Karpas-422 (cell line): ENCODE measurements around the gene GPC6. TPM values are rescaled to one million over a fixed set of nuclear protein-coding genes. Genes with fewer than 3 reads are reported as not detected.

Source experiments
- DNase-seq: peaks from one replicate; pipeline ENCODE4 v3.0.0-alpha.2; 2015
- H2AFZ ChIP-seq: fragments of 200-600 bp; sonication (generic); 2 replicates; pipeline ENCODE4 v1.6.1; 2014; ENCODE audit warnings: antibody characterized with exemption, low read length, mixed read lengths
- H3K27ac ChIP-seq: fragments of 200-600 bp; sonication (generic); 2 replicates; pipeline ENCODE4 v1.5.1; 2014; ENCODE audit warnings: mild to moderate bottlenecking, low read length, moderate library complexity
- H3K27me3 ChIP-seq: fragments of 200-600 bp; sonication (generic); 2 replicates; pipeline ENCODE4 v1.6.1; 2014; ENCODE audit warnings: low read length, mixed read lengths
- H3K36me3 ChIP-seq: fragments of 200-600 bp; sonication (generic); 2 replicates; pipeline ENCODE4 v1.6.1; 2014; ENCODE audit warnings: low read length, mixed read lengths; ENCODE audit not compliant: insufficient read depth
- H3K4me1 ChIP-seq: fragments of 200-600 bp; sonication (generic); 2 replicates; pipeline ENCODE4 v1.6.1; 2014; ENCODE audit warnings: mild to moderate bottlenecking, low read length, mixed read lengths
- H3K4me2 ChIP-seq: fragments of 200-600 bp; sonication (generic); 2 replicates; pipeline ENCODE4 v1.6.1; 2014; ENCODE audit warnings: low read length, low read depth, mild to moderate bottlenecking; ENCODE audit not compliant: poor library complexity, severe bottlenecking
- H3K4me3 ChIP-seq: fragments of 200-600 bp; sonication (generic); 2 replicates; pipeline ENCODE4 v1.5.1; 2014; ENCODE audit warnings: mild to moderate bottlenecking, antibody characterized with exemption, low read length, mixed read lengths
- H3K79me2 ChIP-seq: fragments of 200-600 bp; sonication (generic); 2 replicates; pipeline ENCODE4 v1.6.1; 2014; ENCODE audit warnings: mild to moderate bottlenecking, low read length, mixed read lengths
- H3K9ac ChIP-seq: fragments of 200-600 bp; sonication (generic); 2 replicates; pipeline ENCODE4 v1.6.0; 2014; ENCODE audit warnings: low read length
- H3K9me2 ChIP-seq: fragments of 200-600 bp; sonication (generic), shearing (Covaris generic); replicated peaks from 2 replicates; pipeline ENCODE4 v1.6.0; 2014; ENCODE audit warnings: mild to moderate bottlenecking, low read length, moderate library complexity; ENCODE audit not compliant: insufficient read depth
- H3K9me3 ChIP-seq: fragments of 300-700, 200-600 bp; sonication (generic); 2 replicates; pipeline ENCODE4 v1.6.1; 2014; ENCODE audit warnings: low read length, mixed read lengths
- H4K20me1 ChIP-seq: fragments of 200-600 bp; sonication (generic); 2 replicates; pipeline ENCODE4 v1.6.1; 2014; ENCODE audit warnings: mild to moderate bottlenecking, antibody characterized with exemption, low read length, low read depth; ENCODE audit not compliant: insufficient read depth
- total RNA-seq: library from RNA; depleted of rRNA; stranded (reverse); fragments of >200 nt; shearing (Covaris generic); gene quantifications from 2 replicates; pipeline ENCODE4 v1.2.3, GENCODE V29; 2014; ENCODE audit warnings: low replicate concordance

The GPC6 gene
- total RNA-seq, 1 experiment from 2014 or later = not detected

- H3K36me3 ChIP-seq = no peaks in the 10 kb centered on the region
- no peak overlapping the region for H3K4me3 ChIP-seq
- H3K4me1 ChIP-seq = no peaks in the 10 kb centered on the region
- H3K79me2 ChIP-seq = no peaks in the 10 kb centered on the region
- no peak for DNase-seq
- H3K4me2 ChIP-seq = no peak overlapping the region
- H4K20me1 ChIP-seq = no peaks in the 10 kb centered on the region
- H3K9me2 ChIP-seq = no peaks in the 10 kb centered on the region
- H3K9ac ChIP-seq = no peak overlapping the region
- H3K27me3 ChIP-seq = no peaks in the 10 kb centered on the region
- no peak overlapping the region for H2AFZ ChIP-seq
- H3K27ac ChIP-seq = no peak overlapping the region
- peaks cover 32% of the 10 kb centered on the region for H3K9me3 ChIP-seq
Observed at GRCh38 chr13:93234459-93234858, 7.9 kb downstream of the GPC6 start.

- no peak overlapping the region for H3K27ac ChIP-seq
- no peaks in the 10 kb centered on the region for H3K9me2 ChIP-seq
- no peak overlapping the region for H2AFZ ChIP-seq
- H3K36me3 ChIP-seq = no peaks in the 10 kb centered on the region
- H3K79me2 ChIP-seq = no peaks in the 10 kb centered on the region
- DNase-seq = no peak
- no peak overlapping the region for H3K4me2 ChIP-seq
- no peak overlapping the region for H3K4me3 ChIP-seq
- H3K9ac ChIP-seq = no peak overlapping the region
- peaks cover 28% of the 10 kb centered on the region for H3K9me3 ChIP-seq
- no peaks in the 10 kb centered on the region for H3K4me1 ChIP-seq
- no peaks in the 10 kb centered on the region for H4K20me1 ChIP-seq
- no peaks in the 10 kb centered on the region for H3K27me3 ChIP-seq
Observed at GRCh38 chr13:93235258-93236015, 8.8 kb downstream of the GPC6 start.

GRCh38 chr13:93238711-93239110 is 12.1 kb downstream of the GPC6 start:
- H3K4me3 ChIP-seq = no peak overlapping the region
- H3K27ac ChIP-seq = no peak overlapping the region
- H3K9me3 ChIP-seq = peaks cover 33% of the 10 kb centered on the region
- no peaks in the 10 kb centered on the region for H3K9me2 ChIP-seq
- no peaks in the 10 kb centered on the region for H4K20me1 ChIP-seq
- DNase-seq = no peak
- H3K27me3 ChIP-seq = no peaks in the 10 kb centered on the region
- H3K4me2 ChIP-seq = no peak overlapping the region
- H3K9ac ChIP-seq = no peak overlapping the region
- H3K4me1 ChIP-seq = no peaks in the 10 kb centered on the region
- no peaks in the 10 kb centered on the region for H3K36me3 ChIP-seq
- no peaks in the 10 kb centered on the region for H3K79me2 ChIP-seq
- no peak overlapping the region for H2AFZ ChIP-seq

- Histone ChIP-seq H3K9me3 (peaks cover 31% of the 10 kb centered on the region), H3K4me1 (no peaks in the 10 kb centered on the region), H3K4me2 (no peak overlapping the region), H3K79me2 (no peaks in the 10 kb centered on the region), H2AFZ (no peak overlapping the region), H3K9ac (no peak overlapping the region), H3K36me3 (no peaks in the 10 kb centered on the region), H3K27ac (no peak overlapping the region), H3K27me3 (no peaks in the 10 kb centered on the region), H4K20me1 (no peaks in the 10 kb centered on the region), H3K9me2 (no peaks in the 10 kb centered on the region), H3K4me3 (no peak overlapping the region)
- DNase-seq = no peak
Observed at GRCh38 chr13:93243375-93244063, 16.9 kb downstream of the GPC6 start.

GRCh38 chr13:93244141-93244917 is 17.7 kb downstream of the GPC6 start:
- Histone ChIP-seq H3K4me2 (no peak overlapping the region), H3K79me2 (no peaks in the 10 kb centered on the region), H3K9ac (no peak overlapping the region)

GRCh38 chr13:93244918-93245280 is 18.3 kb downstream of the GPC6 start:
- Histone ChIP-seq H3K4me1 (no peaks in the 10 kb centered on the region), H3K4me3 (no peak overlapping the region), H3K9ac (no peak overlapping the region), H4K20me1 (no peaks in the 10 kb centered on the region), H3K27ac (no peak overlapping the region), H3K27me3 (no peaks in the 10 kb centered on the region), H3K36me3 (no peaks in the 10 kb centered on the region), H3K79me2 (no peaks in the 10 kb centered on the region), H3K4me2 (no peak overlapping the region), H3K9me3 (peaks cover 27% of the 10 kb centered on the region), H2AFZ (no peak overlapping the region), H3K9me2 (no peaks in the 10 kb centered on the region)
- no peak for DNase-seq

More at GRCh38 chr13:93244141-93244917, 17.7 kb downstream of the GPC6 start:
- H2AFZ ChIP-seq = no peak overlapping the region
- H3K4me1 ChIP-seq = no peaks in the 10 kb centered on the region
- H3K27ac ChIP-seq = no peak overlapping the region
- H3K4me3 ChIP-seq = no peak overlapping the region
- no peaks in the 10 kb centered on the region for H3K27me3 ChIP-seq
- H3K36me3 ChIP-seq = no peaks in the 10 kb centered on the region
- no peaks in the 10 kb centered on the region for H4K20me1 ChIP-seq
- H3K9me3 ChIP-seq = peaks cover 28% of the 10 kb centered on the region
- no peaks in the 10 kb centered on the region for H3K9me2 ChIP-seq
- DNase-seq = no peak

GRCh38 chr13:93246069-93246468 is 19.5 kb downstream of the GPC6 start:
- no peaks in the 10 kb centered on the region for H3K36me3 ChIP-seq
- peaks cover 18% of the 10 kb centered on the region for H3K9me3 ChIP-seq
- H3K27me3 ChIP-seq = no peaks in the 10 kb centered on the region
- H2AFZ ChIP-seq = no peak overlapping the region
- no peaks in the 10 kb centered on the region for H3K9me2 ChIP-seq
- no peak for DNase-seq
- no peak overlapping the region for H3K4me2 ChIP-seq
- H3K9ac ChIP-seq = no peak overlapping the region
- no peaks in the 10 kb centered on the region for H3K4me1 ChIP-seq
- no peaks in the 10 kb centered on the region for H4K20me1 ChIP-seq
- no peaks in the 10 kb centered on the region for H3K79me2 ChIP-seq
- H3K27ac ChIP-seq = no peak overlapping the region
- H3K4me3 ChIP-seq = no peak overlapping the region

GRCh38 chr13:93248627-93249047 is 22.0 kb downstream of the GPC6 start:
- no peak overlapping the region for H2AFZ ChIP-seq
- H3K4me3 ChIP-seq = no peak overlapping the region
- H3K4me2 ChIP-seq = no peak overlapping the region
- no peaks in the 10 kb centered on the region for H3K36me3 ChIP-seq
- no peak overlapping the region for H3K27ac ChIP-seq
- H3K27me3 ChIP-seq = no peaks in the 10 kb centered on the region
- peaks cover 14% of the 10 kb centered on the region for H3K9me3 ChIP-seq
- no peak overlapping the region for H3K9ac ChIP-seq
- H3K79me2 ChIP-seq = no peaks in the 10 kb centered on the region
- DNase-seq = no peak
- no peaks in the 10 kb centered on the region for H3K9me2 ChIP-seq
- H3K4me1 ChIP-seq = no peaks in the 10 kb centered on the region
- no peaks in the 10 kb centered on the region for H4K20me1 ChIP-seq
